Measurements from ENCODE around the gene MRPS14. TPM values are rescaled to one million over a fixed set of nuclear protein-coding genes. Genes with fewer than 3 reads are reported as not detected.

Gene MRPS14
- total RNA-seq, 4 donors from 2014 or later: 10.8 to 15.6 (median 12.3) TPM

DNA sequence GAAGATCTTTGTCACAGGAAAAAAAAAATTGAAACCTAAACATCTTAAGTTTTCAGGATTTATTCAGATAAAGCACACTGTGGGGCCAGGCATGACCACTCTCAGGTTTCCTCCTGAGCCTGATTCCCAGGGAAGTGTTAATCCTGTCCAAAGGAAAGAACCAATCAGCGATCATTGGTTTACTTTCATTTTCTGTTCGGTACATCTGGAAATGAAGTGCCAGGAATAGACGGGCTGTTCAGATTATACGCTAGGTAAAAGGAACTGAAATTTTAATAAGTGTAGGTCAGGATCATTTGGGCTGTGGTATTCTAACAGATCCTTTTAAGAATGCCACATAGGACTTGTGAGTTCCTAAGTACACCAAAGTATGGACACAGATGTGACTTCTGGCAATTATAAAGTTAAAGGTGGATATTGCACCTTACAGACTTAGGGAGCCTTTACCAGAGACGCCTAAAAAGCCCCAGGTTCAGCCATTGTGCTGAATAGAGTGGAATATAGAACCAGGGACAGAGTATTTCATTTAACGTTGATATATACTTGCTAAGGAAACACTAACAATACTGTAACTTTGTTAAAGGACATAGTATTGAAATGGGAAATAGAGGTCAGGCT is 32.7 kb downstream of the MRPS14 start:
- Histone ChIP-seq H3K4me3 (peak overlapping the region; percentile 53 to 66 (median 58)), H3K9me3 (no peaks in the 10 kb centered on the region), H3K4me1 (peaks cover 0 to 5% of the 10 kb centered on the region in 2 donors), H3K27me3 (no peaks in the 10 kb centered on the region), H3K36me3 (no peaks in the 10 kb centered on the region), H3K27ac (peak overlapping the region; percentile 70 to 84 (median 72))
- intact Hi-C loops (cut with DNase I; ENCODE audit: low total_unique reads) (loop anchor here (10.0 kb wide), 2 partner anchors 966 to 1166 kb away; partner anchors contain the start of genes CENPL, DARS2 and RC3H1), in situ Hi-C loops (cut with MboI; ENCODE audit: low sequenced_read_pairs in 4 of 4) (loop anchor here in 1 of 4 donors (25.0 kb wide), 1 partner anchor 1128 kb away; the partner anchor contains the start of genes GAS5 and ZBTB37)
- ATAC-seq: peak; percentile 87 to 97
- DNase-seq: no peak
- no peak for TF ChIP-seq POLR2A (IDR thresholded peaks at IDR 0.05)
- TF ChIP-seq, protein P1, sequence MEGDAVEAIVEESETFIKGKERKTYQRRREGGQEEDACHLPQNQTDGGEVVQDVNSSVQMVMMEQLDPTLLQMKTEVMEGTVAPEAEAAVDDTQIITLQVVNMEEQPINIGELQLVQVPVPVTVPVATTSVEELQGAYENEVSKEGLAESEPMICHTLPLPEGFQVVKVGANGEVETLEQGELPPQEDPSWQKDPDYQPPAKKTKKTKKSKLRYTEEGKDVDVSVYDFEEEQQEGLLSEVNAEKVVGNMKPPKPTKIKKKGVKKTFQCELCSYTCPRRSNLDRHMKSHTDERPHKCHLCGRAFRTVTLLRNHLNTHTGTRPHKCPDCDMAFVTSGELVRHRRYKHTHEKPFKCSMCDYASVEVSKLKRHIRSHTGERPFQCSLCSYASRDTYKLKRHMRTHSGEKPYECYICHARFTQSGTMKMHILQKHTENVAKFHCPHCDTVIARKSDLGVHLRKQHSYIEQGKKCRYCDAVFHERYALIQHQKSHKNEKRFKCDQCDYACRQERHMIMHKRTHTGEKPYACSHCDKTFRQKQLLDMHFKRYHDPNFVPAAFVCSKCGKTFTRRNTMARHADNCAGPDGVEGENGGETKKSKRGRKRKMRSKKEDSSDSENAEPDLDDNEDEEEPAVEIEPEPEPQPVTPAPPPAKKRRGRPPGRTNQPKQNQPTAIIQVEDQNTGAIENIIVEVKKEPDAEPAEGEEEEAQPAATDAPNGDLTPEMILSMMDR (IDR thresholded peaks at IDR 0.05 in 4 of 5, conservative IDR thresholded peaks at IDR 0.05 in 1 of 5): no peak

DNA sequence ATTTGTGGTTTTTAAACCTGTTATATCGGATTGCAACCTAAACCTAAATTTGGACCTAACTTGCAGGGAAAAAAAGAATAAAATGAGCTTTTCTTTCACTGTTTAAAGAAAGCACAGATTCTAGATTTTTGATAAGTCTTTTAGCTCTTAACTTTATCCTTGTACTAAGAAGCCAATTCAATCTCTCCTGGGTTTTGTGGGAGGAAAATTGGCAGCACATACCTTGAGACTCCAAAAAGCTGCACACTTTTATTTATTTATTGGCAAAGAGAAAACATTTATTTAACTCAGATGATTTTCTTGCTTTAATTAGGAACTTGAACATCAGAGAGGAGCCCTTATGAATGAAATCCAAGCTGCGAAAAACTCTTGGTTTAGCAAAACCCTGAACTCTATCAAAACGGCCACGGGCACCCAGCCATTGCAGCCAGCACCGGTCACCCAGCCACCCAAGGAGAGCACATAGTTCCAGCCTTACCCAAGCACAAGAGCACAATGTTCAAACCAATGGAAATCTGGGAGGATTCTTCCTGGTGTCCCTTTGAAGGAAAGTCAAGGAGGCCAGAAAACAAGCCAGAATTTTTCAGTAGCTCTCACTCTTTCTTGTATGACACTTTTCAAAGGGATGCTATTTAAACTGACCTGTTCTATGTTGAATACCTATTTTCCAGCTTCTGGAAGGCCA is 33.5 kb downstream of the MRPS14 start:
- in situ Hi-C loops (cut with MboI; ENCODE audit: low sequenced_read_pairs in 4 of 4): loop anchor here in 2 of 4 donors (5.0 to 25.0 kb wide), 4 partner anchors 65 to 1127 kb away; partner anchors contain the start of genes GAS5 (in 1 of the 2) and ZBTB37 (in 1 of the 2)
- Histone ChIP-seq H3K36me3 (no peaks in the 10 kb centered on the region), H3K27me3 (no peaks in the 10 kb centered on the region), H3K4me1 (peaks cover 0 to 5% of the 10 kb centered on the region in 2 donors), H3K27ac (peak overlapping the region; percentile 70 to 84 (median 72)), H3K9me3 (no peaks in the 10 kb centered on the region), H3K4me3 (peak overlapping the region; percentile 53 to 66 (median 58))
- DNase-seq: no peak
- intact Hi-C loops (cut with DNase I; ENCODE audit: low total_unique reads): loop anchor here (10.0 kb wide), 2 partner anchors 965 to 1165 kb away; partner anchors contain the start of genes CENPL, DARS2 and RC3H1
- peak; percentile 38 to 57 for ATAC-seq
- TF ChIP-seq, protein P1 (IDR thresholded peaks at IDR 0.05 in 4 of 5, conservative IDR thresholded peaks at IDR 0.05 in 1 of 5): no peak
- TF ChIP-seq POLR2A (IDR thresholded peaks at IDR 0.05): no peak

DNA sequence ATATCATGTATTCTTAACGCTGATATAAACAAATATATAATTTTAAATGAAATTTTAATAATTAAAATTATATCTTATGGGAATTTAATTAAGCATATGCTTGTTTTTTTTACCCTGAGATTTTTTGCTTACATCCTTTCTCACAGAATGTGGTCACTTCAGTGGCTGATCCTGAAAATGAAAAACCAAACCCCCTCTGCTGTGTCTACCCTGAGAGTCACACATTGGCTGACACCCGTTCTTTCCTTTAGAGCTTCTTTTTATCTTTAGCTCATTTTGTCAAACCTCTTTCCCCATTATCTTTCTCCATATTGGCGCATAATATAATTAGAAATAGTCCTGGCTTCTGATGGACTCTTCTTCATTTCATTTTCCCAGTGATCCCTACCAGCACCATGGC is 34.2 kb downstream of the MRPS14 start:
- no peak overlapping the region for H3K4me3 ChIP-seq
- no peaks in the 10 kb centered on the region for H3K36me3 ChIP-seq
- peak overlapping the region in 2 of 4 donors; percentile 70 to 84 for H3K27ac ChIP-seq
- H3K27me3 ChIP-seq: no peaks in the 10 kb centered on the region
- no peaks in the 10 kb centered on the region for H3K9me3 ChIP-seq
- TF ChIP-seq, protein P1 (IDR thresholded peaks at IDR 0.05 in 4 of 5, conservative IDR thresholded peaks at IDR 0.05 in 1 of 5): no peak
- TF ChIP-seq POLR2A (IDR thresholded peaks at IDR 0.05): no peak
- in situ Hi-C loops (cut with MboI; ENCODE audit: low sequenced_read_pairs in 4 of 4) (loop anchor here in 2 of 4 donors (5.0 to 25.0 kb wide), 4 partner anchors 64 to 1127 kb away; partner anchors contain the start of genes GAS5 (in 1 of the 2) and ZBTB37 (in 1 of the 2)), intact Hi-C loops (cut with DNase I; ENCODE audit: low total_unique reads) (no loop called here)
- H3K4me1 ChIP-seq: peaks cover 0 to 5% of the 10 kb centered on the region in 2 donors
- ATAC-seq: no peak
- DNase-seq: no peak

DNA sequence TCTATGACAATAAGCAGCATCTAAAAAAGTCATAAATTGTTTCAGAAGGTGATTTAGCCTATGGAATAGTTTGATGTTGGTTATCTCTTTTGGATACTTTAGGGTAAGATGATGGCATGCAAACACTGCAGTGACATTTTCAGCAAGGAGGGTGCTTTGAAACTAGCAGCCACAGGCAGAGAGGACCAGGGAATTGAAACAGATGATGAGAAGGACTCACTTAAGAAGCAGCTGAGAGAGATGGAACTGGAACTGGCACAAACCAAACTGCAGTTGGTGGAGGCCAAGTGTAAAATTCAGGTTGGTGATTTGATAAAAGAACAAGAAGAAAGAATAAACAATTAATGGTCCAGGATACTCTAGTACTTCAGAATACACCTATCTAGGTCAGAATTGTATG is 34.7 kb downstream of the MRPS14 start:
- TF ChIP-seq, protein P1 (IDR thresholded peaks at IDR 0.05 in 4 of 5, conservative IDR thresholded peaks at IDR 0.05 in 1 of 5): no peak
- TF ChIP-seq POLR2A (IDR thresholded peaks at IDR 0.05): no peak
- Histone ChIP-seq H3K36me3 (no peaks in the 10 kb centered on the region), H3K9me3 (no peaks in the 10 kb centered on the region), H3K27me3 (no peaks in the 10 kb centered on the region), H3K27ac (no peak overlapping the region), H3K4me1 (peaks cover 0 to 5% of the 10 kb centered on the region in 2 donors), H3K4me3 (no peak overlapping the region)
- in situ Hi-C loops (cut with MboI; ENCODE audit: low sequenced_read_pairs in 4 of 4) (loop anchor here in 2 of 4 donors (5.0 to 25.0 kb wide), 4 partner anchors 64 to 1126 kb away; partner anchors contain the start of genes GAS5 (in 1 of the 2) and ZBTB37 (in 1 of the 2)), intact Hi-C loops (cut with DNase I; ENCODE audit: low total_unique reads) (no loop called here)
- DNase-seq (no peak), ATAC-seq (no peak)

Measured in gastrocnemius medialis (tissue), 4 donors.